H9 (cell line): Measurements from ENCODE around the gene CDKAL1. TPM values are rescaled to one million over a fixed set of nuclear protein-coding genes. Genes with fewer than 3 reads are reported as not detected.
A peak's percentile ranks its signal among the peaks of the same experiment; 100 is the strongest.

ENCODE experiments used
- DNase-seq: peaks from one replicate; pipeline ENCODE4 v3.0.0-alpha.2; 2017
- H2AFZ ChIP-seq: one replicate; pipeline ENCODE4 v1.6.1; 2013; ENCODE audit warnings: mild to moderate bottlenecking, low read length, control low read depth, moderate library complexity
- H2AK5ac ChIP-seq: 2 replicates; pipeline ENCODE4 v1.6.1; 2013; ENCODE audit warnings: low read length, control low read depth, mixed read lengths; ENCODE audit not compliant: insufficient read length
- H2BK120ac ChIP-seq: one replicate; pipeline ENCODE4 v1.6.1; 2013; ENCODE audit warnings: low read depth, mild to moderate bottlenecking, low read length, control low read depth, inconsistent platforms; ENCODE audit not compliant: poor library complexity, severe bottlenecking
- H2BK12ac ChIP-seq: 2 replicates; pipeline ENCODE4 v1.6.1; 2013; ENCODE audit warnings: low read length, control low read depth, mixed read lengths, low read depth; ENCODE audit not compliant: insufficient read length
- H2BK15ac ChIP-seq: 2 replicates; pipeline ENCODE4 v1.6.1; 2013; ENCODE audit warnings: low read depth, low read length, control low read depth
- H2BK20ac ChIP-seq: one replicate; pipeline ENCODE4 v1.6.1; 2013; ENCODE audit warnings: low read depth, mild to moderate bottlenecking, low read length, control low read depth, inconsistent platforms; ENCODE audit not compliant: poor library complexity, severe bottlenecking
- H2BK5ac ChIP-seq: 2 replicates; pipeline ENCODE4 v1.6.1; 2013; ENCODE audit warnings: low read length, control low read depth, mixed read lengths; ENCODE audit not compliant: insufficient read length
- H3K14ac ChIP-seq: 2 replicates; pipeline ENCODE4 v1.6.1; 2013; ENCODE audit warnings: low read length, control low read depth; ENCODE audit not compliant: insufficient read depth
- H3K18ac ChIP-seq: 2 replicates; pipeline ENCODE4 v1.6.1; 2013; ENCODE audit warnings: low read depth, mild to moderate bottlenecking, mixed read lengths, low read length, control low read depth; ENCODE audit not compliant: insufficient read length
- H3K23ac ChIP-seq: 2 replicates; pipeline ENCODE4 v1.6.1; 2013; ENCODE audit warnings: low read length, control low read depth, mixed read lengths, low read depth; ENCODE audit not compliant: insufficient read length
- H3K23me2 ChIP-seq: 2 replicates; pipeline ENCODE4 v1.6.1; 2013; ENCODE audit warnings: low read depth, mild to moderate bottlenecking, mixed read lengths, low read length, control low read depth; ENCODE audit not compliant: insufficient read length, poor library complexity, severe bottlenecking
- H3K27ac ChIP-seq: 2 replicates; pipeline ENCODE4 v1.5.1; 2013; ENCODE audit warnings: low read length, control low read depth, mixed read lengths, low read depth; ENCODE audit not compliant: insufficient read length
- H3K27me3 ChIP-seq: 2 replicates; pipeline ENCODE4 v1.6.1; 2013; ENCODE audit warnings: low read length, control low read depth, inconsistent platforms; ENCODE audit not compliant: insufficient read depth
- H3K4ac ChIP-seq: 2 replicates; pipeline ENCODE4 v1.6.1; 2013; ENCODE audit warnings: low read depth, mild to moderate bottlenecking, control low read depth, inconsistent platforms, low read length, moderate library complexity
- H3K4me1 ChIP-seq: 2 replicates; pipeline ENCODE4 v1.6.1; 2013; ENCODE audit warnings: low read length, control low read depth, inconsistent platforms; ENCODE audit not compliant: insufficient read depth
- H3K4me2 ChIP-seq: 2 replicates; pipeline ENCODE4 v1.6.1; 2013; ENCODE audit warnings: low read length, control low read depth, mixed read lengths; ENCODE audit not compliant: insufficient read length, insufficient read depth
- H3K56ac ChIP-seq: 2 replicates; pipeline ENCODE4 v1.6.1; 2013; ENCODE audit warnings: low read depth, mild to moderate bottlenecking, mixed read lengths, low read length, control low read depth; ENCODE audit not compliant: insufficient read length
- H3K79me1 ChIP-seq: 2 replicates; pipeline ENCODE4 v1.6.1; 2013; ENCODE audit warnings: low read depth, mild to moderate bottlenecking, moderate library complexity, low read length, control low read depth, inconsistent platforms; ENCODE audit not compliant: insufficient read depth, poor library complexity, severe bottlenecking
- H3K79me2 ChIP-seq: 2 replicates; pipeline ENCODE4 v1.6.1; 2013; ENCODE audit warnings: low read length, control low read depth, inconsistent platforms; ENCODE audit not compliant: insufficient read depth
- H3K9ac ChIP-seq: 2 replicates; pipeline ENCODE4 v1.6.1; 2013; ENCODE audit warnings: low read length, control low read depth, mixed read lengths; ENCODE audit not compliant: insufficient read length; ENCODE audit errors: extremely low read depth
- H3K9me3 ChIP-seq: one replicate; pipeline ENCODE4 v1.6.1; 2013; ENCODE audit warnings: low read depth, low read length, inconsistent platforms; ENCODE audit not compliant: control insufficient read depth
- H3T11ph ChIP-seq: one replicate; pipeline ENCODE4 v1.6.1; 2013; ENCODE audit warnings: mild to moderate bottlenecking, low read length, control low read depth, inconsistent platforms
- H4K20me1 ChIP-seq: one replicate; pipeline ENCODE4 v1.6.1; 2013; ENCODE audit not compliant: control insufficient read depth, insufficient read length, insufficient read depth
- H4K5ac ChIP-seq: 2 replicates; pipeline ENCODE4 v1.6.1; 2013; ENCODE audit warnings: low read depth, mild to moderate bottlenecking, mixed read lengths, low read length, control low read depth; ENCODE audit not compliant: insufficient read length
- H4K8ac ChIP-seq: replicated peaks from 2 replicates; pipeline ENCODE4 v1.6.1; 2013; ENCODE audit warnings: low read length, control low read depth, mixed read lengths, low read depth; ENCODE audit not compliant: insufficient read length
- H4K91ac ChIP-seq: 2 replicates; pipeline ENCODE4 v1.6.1; 2013; ENCODE audit warnings: low read depth, mild to moderate bottlenecking, moderate library complexity, mixed read lengths, low read length, control low read depth; ENCODE audit not compliant: insufficient read length
- H3K27ac Mint-ChIP-seq, 3 experiments: 2 replicates in 2 of 3; 3 replicates in 1 of 3; pipeline ENCODE4 v1.8.0; 2020 to 2021; ENCODE audit warnings: mixed read lengths in 3 of 3, mild to moderate bottlenecking in 1 of 3, moderate library complexity in 1 of 3
- H3K27me3 Mint-ChIP-seq: 2 replicates; pipeline ENCODE4 v1.8.0; 2021; ENCODE audit warnings: low read depth, mild to moderate bottlenecking, moderate library complexity, mixed read lengths
- H3K36me3 Mint-ChIP-seq, 3 experiments: 2 replicates in 2 of 3; 3 replicates in 1 of 3; pipeline ENCODE4 v1.8.0; 2020 to 2021; ENCODE audit warnings: low read depth in 3 of 3, mixed read lengths in 3 of 3; ENCODE audit not compliant: insufficient read depth in 1 of 3
- H3K4me1 Mint-ChIP-seq, 2 experiments: 2 replicates each; pipeline ENCODE4 v1.8.0; 2020; ENCODE audit warnings: mixed read lengths in 2 of 2
- H3K4me3 Mint-ChIP-seq, 2 experiments: 2 replicates in 1 of 2; 3 replicates in 1 of 2; pipeline ENCODE4 v1.8.0; 2020 to 2021; ENCODE audit warnings: mild to moderate bottlenecking in 2 of 2, mixed read lengths in 2 of 2, moderate library complexity in 1 of 2
- H3K9me3 Mint-ChIP-seq, 2 experiments: 2 replicates in 1 of 2; 3 replicates in 1 of 2; pipeline ENCODE4 v1.8.0; 2020; ENCODE audit warnings: mild to moderate bottlenecking in 2 of 2, mixed read lengths in 2 of 2, moderate library complexity in 1 of 2
- WGBS: extraction: QIAGEN DNeasy Blood & Tissue Kit; methylation state at CpG from one replicate; pipeline ENCODE4 v1.1.7; 2013; ENCODE audit warnings: missing lambda C conversion rate, low lambda C conversion rate, mixed read lengths; ENCODE audit not compliant: insufficient read length; ENCODE audit errors: extremely low coverage; 5-methylcytosine and 5-hydroxymethylcytosine counted together
- total RNA-seq: library from RNA; stranded (reverse); gene quantifications from 2 replicates; pipeline ENCODE4 v1.2.1, GENCODE V29; 2021
- TF ChIP-seq, protein P1 (sequence below): fragments of 200-600 bp; sonication (generic); conservative IDR thresholded peaks from 3 replicates; pipeline ENCODE4 v1.8.0; 2021; ENCODE audit warnings: antibody characterized with exemption, mild to moderate bottlenecking

CDKAL1 gene
- total RNA-seq, 1 experiment from 2014 or later: 23.0 TPM

DNA sequence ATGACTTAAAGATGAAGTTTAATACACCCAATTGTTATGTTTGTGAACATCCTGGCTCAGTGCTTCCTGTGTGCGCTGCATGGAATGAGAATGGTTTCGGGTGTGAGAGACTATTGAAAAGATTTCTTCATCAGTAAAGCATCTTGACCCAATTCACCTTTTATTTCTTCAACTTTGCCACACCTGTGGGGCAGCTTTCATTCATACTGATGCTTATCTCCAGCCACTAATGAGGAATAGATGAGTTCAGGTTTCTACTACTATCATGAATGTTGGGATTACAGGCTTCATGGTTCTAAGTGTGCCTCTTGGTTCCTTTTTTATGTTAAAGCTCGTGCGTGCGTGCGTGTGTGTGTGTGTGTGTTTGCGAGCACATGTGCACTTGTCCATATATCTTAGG is 685.6 kb downstream of the CDKAL1 start:
- no peak overlapping the region for H2BK15ac ChIP-seq
- H3K9ac ChIP-seq: no peak overlapping the region
- Mint-ChIP-seq H3K27ac (peak overlapping the region in 1 of 3 experiments; percentile 38; a peak in 1 of 7 replicates), H3K4me1 (peaks cover 19 to 22% of the 10 kb centered on the region in 2 experiments), H3K27me3 (no peaks in the 10 kb centered on the region), H3K9me3 (peaks cover 3 to 9% of the 10 kb centered on the region in 2 experiments; a peak in 3 of 5 replicates), H3K4me3 (no peak overlapping the region), H3K36me3 (peaks cover 3 to 9% (median 6%) of the 10 kb centered on the region in 3 experiments; a peak in 3 of 7 replicates)
- H3K23ac ChIP-seq: no peak overlapping the region
- H4K20me1 ChIP-seq: no peaks in the 10 kb centered on the region
- peaks cover 2% of the 10 kb centered on the region; the same call in 1 of the 2 replicates for H3K4me1 ChIP-seq
- no peak overlapping the region for H3K4ac ChIP-seq
- no peak overlapping the region for H2BK120ac ChIP-seq
- TF ChIP-seq, protein P1, sequence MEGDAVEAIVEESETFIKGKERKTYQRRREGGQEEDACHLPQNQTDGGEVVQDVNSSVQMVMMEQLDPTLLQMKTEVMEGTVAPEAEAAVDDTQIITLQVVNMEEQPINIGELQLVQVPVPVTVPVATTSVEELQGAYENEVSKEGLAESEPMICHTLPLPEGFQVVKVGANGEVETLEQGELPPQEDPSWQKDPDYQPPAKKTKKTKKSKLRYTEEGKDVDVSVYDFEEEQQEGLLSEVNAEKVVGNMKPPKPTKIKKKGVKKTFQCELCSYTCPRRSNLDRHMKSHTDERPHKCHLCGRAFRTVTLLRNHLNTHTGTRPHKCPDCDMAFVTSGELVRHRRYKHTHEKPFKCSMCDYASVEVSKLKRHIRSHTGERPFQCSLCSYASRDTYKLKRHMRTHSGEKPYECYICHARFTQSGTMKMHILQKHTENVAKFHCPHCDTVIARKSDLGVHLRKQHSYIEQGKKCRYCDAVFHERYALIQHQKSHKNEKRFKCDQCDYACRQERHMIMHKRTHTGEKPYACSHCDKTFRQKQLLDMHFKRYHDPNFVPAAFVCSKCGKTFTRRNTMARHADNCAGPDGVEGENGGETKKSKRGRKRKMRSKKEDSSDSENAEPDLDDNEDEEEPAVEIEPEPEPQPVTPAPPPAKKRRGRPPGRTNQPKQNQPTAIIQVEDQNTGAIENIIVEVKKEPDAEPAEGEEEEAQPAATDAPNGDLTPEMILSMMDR: no peak
- H3K27ac ChIP-seq: no peak overlapping the region
- H3T11ph ChIP-seq: no peak overlapping the region
- H2AFZ ChIP-seq: no peak overlapping the region
- no peaks in the 10 kb centered on the region for H3K79me2 ChIP-seq
- H2BK12ac ChIP-seq: no peak overlapping the region
- no peak overlapping the region for H4K8ac ChIP-seq
- DNase-seq: no peak
- no peak overlapping the region for H2AK5ac ChIP-seq
- H3K23me2 ChIP-seq: no peaks in the 10 kb centered on the region
- H3K18ac ChIP-seq: no peak overlapping the region
- no peaks in the 10 kb centered on the region for H3K27me3 ChIP-seq
- WGBS: no CpG with 5 or more reads among the region's 7 CpGs
- no peak overlapping the region for H4K5ac ChIP-seq
- no peak overlapping the region for H3K56ac ChIP-seq
- H3K9me3 ChIP-seq: no peaks in the 10 kb centered on the region
- no peaks in the 10 kb centered on the region for H3K79me1 ChIP-seq
- H3K4me2 ChIP-seq: no peak overlapping the region
- H3K14ac ChIP-seq: no peak overlapping the region
- H2BK5ac ChIP-seq: no peak overlapping the region
- H4K91ac ChIP-seq: no peak overlapping the region
- no peak overlapping the region for H2BK20ac ChIP-seq
